ENCODE results near the gene DMKN. TPM values are rescaled to one million over a fixed set of nuclear protein-coding genes. Genes with fewer than 3 reads are reported as not detected.

DMKN gene
- polyA plus RNA-seq, 1 experiment = 1.5 TPM

DNA sequence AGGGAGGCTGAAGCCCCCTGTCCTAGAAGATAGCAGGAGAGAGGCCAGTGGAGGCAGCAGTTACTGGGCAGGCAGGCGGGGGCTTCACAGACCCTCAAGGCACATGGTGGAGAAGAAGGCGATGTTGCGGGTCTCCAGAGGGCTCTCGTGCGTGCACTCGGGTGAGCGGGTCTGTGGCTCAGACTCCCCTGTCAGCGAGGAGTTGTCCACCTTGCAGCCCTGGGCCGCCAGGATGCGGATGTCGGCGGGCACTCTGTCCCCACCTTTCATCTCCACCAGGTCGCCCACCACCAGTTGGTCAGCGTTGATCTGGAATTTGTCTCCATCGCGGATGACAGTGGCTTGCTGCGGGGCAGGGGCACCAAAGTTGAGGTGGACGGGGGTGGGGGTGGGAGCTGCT lies 46.8 kb upstream of the DMKN start:
- Histone ChIP-seq H3K36me3 (ENCODE audit: control insufficient read depth, insufficient read depth, low read length) (no peaks in the 10 kb centered on the region), H3K4me3 (ENCODE audit: low read depth, low read length) (no peak overlapping the region), H3K27me3 (ENCODE audit: control insufficient read depth, insufficient read depth, low read length) (peaks cover 16% of the 10 kb centered on the region)
- TF ChIP-seq, protein P1, sequence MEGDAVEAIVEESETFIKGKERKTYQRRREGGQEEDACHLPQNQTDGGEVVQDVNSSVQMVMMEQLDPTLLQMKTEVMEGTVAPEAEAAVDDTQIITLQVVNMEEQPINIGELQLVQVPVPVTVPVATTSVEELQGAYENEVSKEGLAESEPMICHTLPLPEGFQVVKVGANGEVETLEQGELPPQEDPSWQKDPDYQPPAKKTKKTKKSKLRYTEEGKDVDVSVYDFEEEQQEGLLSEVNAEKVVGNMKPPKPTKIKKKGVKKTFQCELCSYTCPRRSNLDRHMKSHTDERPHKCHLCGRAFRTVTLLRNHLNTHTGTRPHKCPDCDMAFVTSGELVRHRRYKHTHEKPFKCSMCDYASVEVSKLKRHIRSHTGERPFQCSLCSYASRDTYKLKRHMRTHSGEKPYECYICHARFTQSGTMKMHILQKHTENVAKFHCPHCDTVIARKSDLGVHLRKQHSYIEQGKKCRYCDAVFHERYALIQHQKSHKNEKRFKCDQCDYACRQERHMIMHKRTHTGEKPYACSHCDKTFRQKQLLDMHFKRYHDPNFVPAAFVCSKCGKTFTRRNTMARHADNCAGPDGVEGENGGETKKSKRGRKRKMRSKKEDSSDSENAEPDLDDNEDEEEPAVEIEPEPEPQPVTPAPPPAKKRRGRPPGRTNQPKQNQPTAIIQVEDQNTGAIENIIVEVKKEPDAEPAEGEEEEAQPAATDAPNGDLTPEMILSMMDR (IDR thresholded peaks at IDR 0.05; ENCODE audit: insufficient read depth, low read depth, low read length) = no peak
- POLR2A ChIA-PET = interaction anchor here (0.6 kb wide), 1 partner anchor 68 kb away, joined by 4 read pairs; no protein-coding TSS in a partner anchor
- CTCF ChIA-PET = interaction anchor here (1.7 kb wide), 1 partner anchor 11 kb away, joined by 7 read pairs; no protein-coding TSS in a partner anchor
- DNase-seq (ENCODE audit: low read depth) = no peak

DNA sequence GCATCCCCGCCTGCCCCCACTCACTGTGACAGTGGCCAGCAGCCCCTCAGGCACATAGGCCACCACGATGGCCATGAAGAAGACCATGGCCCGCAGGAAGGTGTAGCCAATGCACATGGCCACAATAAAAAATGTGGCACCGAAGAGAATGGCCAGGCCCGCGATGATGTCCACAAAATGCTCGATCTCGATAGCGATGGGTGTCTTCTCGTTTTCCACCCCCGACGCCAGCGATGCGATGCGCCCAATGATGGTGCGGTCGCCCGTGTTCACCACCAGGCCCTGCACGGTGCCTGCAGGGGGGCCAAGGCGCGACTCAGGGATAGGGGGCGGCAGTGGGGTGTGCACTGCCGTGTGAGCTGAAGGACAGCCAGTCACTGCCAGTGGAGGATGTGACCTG lies 46.3 kb upstream of the DMKN start:
- H3K27me3 ChIP-seq (ENCODE audit: control insufficient read depth, insufficient read depth, low read length) = peaks cover 16% of the 10 kb centered on the region
- no peak overlapping the region for H3K4me3 ChIP-seq (ENCODE audit: low read depth, low read length)
- H3K36me3 ChIP-seq (ENCODE audit: control insufficient read depth, insufficient read depth, low read length) = no peaks in the 10 kb centered on the region
- DNase-seq (ENCODE audit: low read depth) = no peak
- ChIA-PET CTCF (interaction anchor here (3.4 kb wide), 1 partner anchor 11 kb away, joined by 21 read pairs; no protein-coding TSS in a partner anchor), POLR2A (interaction anchor here (0.6 kb wide), 1 partner anchor 68 kb away, joined by 4 read pairs; no protein-coding TSS in a partner anchor)
- TF ChIP-seq, protein P1 (IDR thresholded peaks at IDR 0.05; ENCODE audit: insufficient read depth, low read depth, low read length) = no peak

DNA sequence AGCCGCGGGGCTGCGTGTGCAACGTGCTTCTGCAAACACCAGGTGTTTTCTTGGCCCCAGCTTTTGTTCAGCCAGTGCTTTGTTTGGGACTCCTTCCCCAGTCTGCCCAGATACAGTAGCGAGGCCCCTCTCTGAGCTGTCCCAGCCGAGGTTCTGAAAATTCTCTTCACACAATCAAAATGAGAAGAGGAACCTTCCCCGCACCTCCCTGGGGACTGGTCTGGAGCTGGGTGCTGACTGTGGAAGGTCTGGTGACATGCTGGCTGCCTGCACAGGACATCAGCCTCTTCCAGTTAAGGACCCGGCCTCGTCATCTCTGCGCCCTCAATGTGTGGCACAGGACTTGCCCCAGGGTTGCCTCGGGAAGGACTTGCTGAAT lies 45.8 kb upstream of the DMKN start:
- Histone ChIP-seq H3K36me3 (ENCODE audit: control insufficient read depth, insufficient read depth, low read length) (no peaks in the 10 kb centered on the region), H3K4me3 (ENCODE audit: low read depth, low read length) (no peak overlapping the region), H3K27me3 (ENCODE audit: control insufficient read depth, insufficient read depth, low read length) (peaks cover 16% of the 10 kb centered on the region)
- CTCF ChIA-PET = interaction anchor here (3.4 kb wide), 1 partner anchor 10 kb away, joined by 21 read pairs; no protein-coding TSS in a partner anchor
- POLR2A ChIA-PET = no interaction called here
- TF ChIP-seq, protein P1 (IDR thresholded peaks at IDR 0.05; ENCODE audit: insufficient read depth, low read depth, low read length) = no peak
- no peak for DNase-seq (ENCODE audit: low read depth)

DNA sequence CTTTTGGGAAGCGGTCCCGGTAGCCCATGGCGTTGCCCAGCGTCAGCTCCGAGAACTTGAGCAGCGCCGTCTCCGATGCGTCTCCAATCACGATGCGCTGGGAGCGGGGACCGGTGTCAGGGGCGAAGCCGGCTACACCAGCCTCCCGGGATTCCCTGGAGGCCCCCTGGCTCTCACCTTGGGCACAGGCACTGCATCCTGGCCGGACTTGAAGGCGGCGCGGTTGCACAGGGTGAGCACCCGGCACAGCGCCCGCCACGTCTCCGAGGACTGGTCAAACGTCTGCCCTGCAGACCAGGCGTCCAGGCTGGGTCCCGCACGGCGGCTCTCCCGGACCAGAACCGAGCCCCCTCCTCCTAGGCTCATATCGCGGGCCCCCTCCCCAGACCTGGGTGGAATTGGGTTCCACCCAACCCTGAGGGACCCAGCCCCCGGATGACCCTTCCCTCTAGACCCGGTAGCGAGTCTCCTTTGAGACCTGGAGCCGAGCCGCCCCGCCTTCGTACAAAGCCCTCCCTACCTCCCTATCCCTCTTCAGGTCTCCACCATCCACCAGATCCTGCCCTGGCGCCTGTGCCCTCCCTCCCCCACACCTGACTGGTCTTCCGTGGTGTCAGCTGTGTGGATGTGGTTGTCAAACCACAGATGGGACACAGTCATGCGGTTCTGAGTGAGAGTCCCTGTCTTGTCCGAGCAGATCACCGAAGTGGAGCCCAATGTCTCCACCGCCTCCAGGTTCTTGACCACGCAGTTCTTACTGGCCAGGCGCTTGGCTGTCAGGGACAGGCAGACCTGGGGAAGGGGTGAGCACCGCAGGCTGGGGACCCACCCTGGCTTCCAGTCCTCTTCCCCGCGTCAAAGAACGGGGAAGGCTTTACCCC lies 45.2 kb upstream of the DMKN start:
- peak overlapping the region; percentile 34 for H3K4me3 ChIP-seq (ENCODE audit: low read depth, low read length)
- H3K27me3 ChIP-seq (ENCODE audit: control insufficient read depth, insufficient read depth, low read length) = peaks cover 16% of the 10 kb centered on the region
- ChIA-PET POLR2A (no interaction called here), CTCF (interaction anchor here (1.2 to 3.4 kb wide), 2 partner anchors 10 to 45 kb away, joined by 3 to 21 read pairs; partner anchors contain the start of gene DMKN)
- DNase-seq (ENCODE audit: low read depth) = no peak
- TF ChIP-seq, protein P1 (IDR thresholded peaks at IDR 0.05; ENCODE audit: insufficient read depth, low read depth, low read length) = no peak
- no peaks in the 10 kb centered on the region for H3K36me3 ChIP-seq (ENCODE audit: control insufficient read depth, insufficient read depth, low read length)
